Osteoblast (primary cell): ENCODE data around the gene TCF7L1. TPM values are rescaled to one million over a fixed set of nuclear protein-coding genes. Genes with fewer than 3 reads are reported as not detected.

Experiments
- DNase-seq: peaks from one replicate; pipeline ENCODE4 v3.0.0; 2011; ENCODE audit warnings: low spot score, mixed read lengths; ENCODE audit not compliant: insufficient read length; ENCODE audit errors: missing footprints
- H2AFZ ChIP-seq: 2 replicates; pipeline ENCODE4 v1.6.0; 2011; ENCODE audit warnings: mild to moderate bottlenecking, low read length
- H3K27ac ChIP-seq: 2 replicates; pipeline ENCODE4 v1.5.1; 2011; ENCODE audit warnings: mild to moderate bottlenecking, low read depth, low read length, moderate library complexity
- H3K27me3 ChIP-seq: 2 replicates; pipeline ENCODE4 v1.6.0; 2012; ENCODE audit warnings: mild to moderate bottlenecking, control low read depth, inconsistent platforms, low read length, moderate library complexity; ENCODE audit not compliant: insufficient read depth
- H3K36me3 ChIP-seq: 2 replicates; pipeline ENCODE4 v1.5.1; 2011; ENCODE audit warnings: mild to moderate bottlenecking, low read length, control low read depth, moderate library complexity; ENCODE audit not compliant: insufficient read depth
- H3K4me1 ChIP-seq: 2 replicates; pipeline ENCODE4 v1.5.1; 2011; ENCODE audit warnings: mild to moderate bottlenecking, low read length, control low read depth, moderate library complexity; ENCODE audit not compliant: insufficient read depth
- H3K4me2 ChIP-seq: 2 replicates; pipeline ENCODE4 v1.6.0; 2011; ENCODE audit warnings: mild to moderate bottlenecking, low read length; ENCODE audit not compliant: insufficient read depth
- H3K4me3 ChIP-seq: fragments of 200-600 bp; sonication (generic); 3 replicates; pipeline ENCODE4 v1.5.1; 2012; ENCODE audit warnings: mild to moderate bottlenecking, low read length, inconsistent platforms; ENCODE audit not compliant: insufficient read depth
- H3K79me2 ChIP-seq: 2 replicates; pipeline ENCODE4 v1.6.0; 2012; ENCODE audit warnings: mild to moderate bottlenecking, low read length, control low read depth, inconsistent platforms; ENCODE audit not compliant: insufficient read depth
- H3K9me3 ChIP-seq: 2 replicates; pipeline ENCODE4 v1.5.1; 2011; ENCODE audit warnings: low read depth, low read length, control low read depth
- H4K20me1 ChIP-seq: 2 replicates; pipeline ENCODE4 v1.6.0; 2012; ENCODE audit warnings: mild to moderate bottlenecking, low read length, control low read depth; ENCODE audit not compliant: insufficient read depth
- total RNA-seq: library from RNA; depleted of rRNA; stranded (reverse); fragments of >200 nt; gene quantifications from 2 replicates; pipeline ENCODE4 v1.2.3, GENCODE V29; 2012
- TF ChIP-seq, protein P1 (sequence below): IDR thresholded peaks from 2 replicates; pipeline ENCODE4 v1.5.1; 2011; ENCODE audit warnings: mild to moderate bottlenecking, low read depth, low read length, moderate library complexity; ENCODE audit errors: extremely low read depth

TCF7L1 gene
- total RNA-seq, 1 donor: 2.5 TPM

DNA sequence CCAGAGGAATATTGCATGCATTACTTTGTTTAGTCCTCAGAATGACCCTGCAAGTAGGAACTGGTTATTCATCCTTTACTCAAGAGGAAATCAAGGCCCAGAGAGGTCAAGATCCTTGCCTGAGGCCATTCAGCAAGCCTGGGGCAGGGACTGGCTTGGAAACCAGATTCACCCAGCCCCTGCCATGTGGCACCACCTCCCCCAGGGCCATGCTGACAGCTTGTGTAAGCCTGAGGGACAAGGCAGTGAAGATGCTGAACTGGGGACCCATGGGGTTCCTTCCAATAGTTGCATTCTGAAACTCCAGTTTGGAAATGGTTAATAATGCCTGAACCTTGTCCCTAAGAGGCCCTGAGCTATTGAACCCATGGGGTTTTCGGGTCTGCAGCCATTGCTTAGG, 24.2 kb downstream of the TCF7L1 start:
- H2AFZ ChIP-seq: no peak overlapping the region
- DNase-seq: no peak
- H3K4me2 ChIP-seq: no peak overlapping the region
- H3K27ac ChIP-seq: no peak overlapping the region
- TF ChIP-seq, protein P1, sequence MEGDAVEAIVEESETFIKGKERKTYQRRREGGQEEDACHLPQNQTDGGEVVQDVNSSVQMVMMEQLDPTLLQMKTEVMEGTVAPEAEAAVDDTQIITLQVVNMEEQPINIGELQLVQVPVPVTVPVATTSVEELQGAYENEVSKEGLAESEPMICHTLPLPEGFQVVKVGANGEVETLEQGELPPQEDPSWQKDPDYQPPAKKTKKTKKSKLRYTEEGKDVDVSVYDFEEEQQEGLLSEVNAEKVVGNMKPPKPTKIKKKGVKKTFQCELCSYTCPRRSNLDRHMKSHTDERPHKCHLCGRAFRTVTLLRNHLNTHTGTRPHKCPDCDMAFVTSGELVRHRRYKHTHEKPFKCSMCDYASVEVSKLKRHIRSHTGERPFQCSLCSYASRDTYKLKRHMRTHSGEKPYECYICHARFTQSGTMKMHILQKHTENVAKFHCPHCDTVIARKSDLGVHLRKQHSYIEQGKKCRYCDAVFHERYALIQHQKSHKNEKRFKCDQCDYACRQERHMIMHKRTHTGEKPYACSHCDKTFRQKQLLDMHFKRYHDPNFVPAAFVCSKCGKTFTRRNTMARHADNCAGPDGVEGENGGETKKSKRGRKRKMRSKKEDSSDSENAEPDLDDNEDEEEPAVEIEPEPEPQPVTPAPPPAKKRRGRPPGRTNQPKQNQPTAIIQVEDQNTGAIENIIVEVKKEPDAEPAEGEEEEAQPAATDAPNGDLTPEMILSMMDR: no peak
- no peaks in the 10 kb centered on the region for H3K36me3 ChIP-seq
- H3K79me2 ChIP-seq: peaks cover 85% of the 10 kb centered on the region
- no peak overlapping the region for H3K4me3 ChIP-seq
- H3K4me1 ChIP-seq: peaks cover 38% of the 10 kb centered on the region
- no peaks in the 10 kb centered on the region for H3K9me3 ChIP-seq
- no peaks in the 10 kb centered on the region for H3K27me3 ChIP-seq
- H4K20me1 ChIP-seq: peaks cover 63% of the 10 kb centered on the region

DNA sequence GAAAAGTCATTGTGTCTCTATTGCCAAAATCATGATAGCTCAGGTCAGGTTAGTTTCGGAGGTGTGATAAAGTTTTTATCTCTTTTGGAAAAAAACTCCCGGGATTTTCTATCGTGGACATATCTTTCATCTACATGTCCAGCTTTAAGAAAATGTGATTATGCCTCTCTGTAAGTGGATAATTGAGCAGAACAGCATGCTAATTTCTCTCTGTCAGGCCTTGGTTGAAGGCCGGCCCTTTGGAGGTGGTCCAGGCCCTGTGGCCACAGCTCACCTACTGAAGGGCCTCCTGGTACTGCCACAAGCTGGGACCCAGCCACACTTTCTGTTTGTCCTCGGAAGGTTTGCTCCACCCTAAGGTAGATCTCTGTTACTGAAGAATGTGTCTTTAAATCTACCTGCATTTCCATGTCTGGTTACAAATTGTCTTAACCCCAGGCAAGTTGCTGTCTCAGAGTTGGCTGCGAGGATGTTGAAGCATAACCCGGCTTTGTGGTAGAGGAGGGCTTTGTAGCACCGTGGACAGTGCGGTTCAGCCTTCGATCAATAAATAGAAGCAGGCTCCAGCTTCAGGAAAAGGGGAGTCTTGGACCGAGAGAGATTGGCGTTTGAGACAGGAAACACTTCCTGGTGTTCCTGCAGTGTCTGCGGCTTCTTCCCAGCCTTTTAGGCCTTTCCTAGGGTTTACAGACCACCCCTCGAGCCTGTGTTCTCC, 25.5 kb downstream of the TCF7L1 start:
- peaks cover 63% of the 10 kb centered on the region for H4K20me1 ChIP-seq
- TF ChIP-seq, protein P1: no peak

DNA sequence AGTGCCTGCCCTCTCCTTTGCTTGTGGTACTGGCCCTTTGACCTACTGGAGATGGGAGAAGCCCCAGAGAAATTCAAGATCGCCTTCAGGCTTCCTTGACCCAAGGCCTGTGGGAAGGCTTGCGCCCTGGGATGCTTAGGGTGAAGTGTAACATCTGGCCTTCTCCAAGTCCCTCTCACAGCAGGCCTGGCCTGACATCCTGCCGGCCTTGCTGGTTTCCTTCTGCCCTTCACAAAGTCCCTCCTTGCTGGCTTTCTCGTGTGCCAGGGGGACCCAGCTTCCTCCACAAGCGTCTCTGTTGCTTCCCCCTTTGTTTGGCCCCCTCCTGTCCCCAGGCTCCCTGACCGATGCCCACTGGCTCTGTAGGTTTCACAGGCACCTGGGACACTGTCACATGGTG, 26.4 kb downstream of the TCF7L1 start:
- Histone ChIP-seq H4K20me1 (peaks cover 57% of the 10 kb centered on the region), H3K4me2 (no peak overlapping the region)
- TF ChIP-seq, protein P1: no peak

More for the DNA sequence above, 25.5 kb downstream of the TCF7L1 start:
- Histone ChIP-seq H3K27me3 (no peaks in the 10 kb centered on the region), H3K4me1 (peaks cover 52% of the 10 kb centered on the region), H3K4me3 (no peak overlapping the region), H3K36me3 (no peaks in the 10 kb centered on the region), H3K79me2 (peaks cover 81% of the 10 kb centered on the region), H3K9me3 (no peaks in the 10 kb centered on the region), H3K4me2 (no peak overlapping the region), H3K27ac (no peak overlapping the region), H2AFZ (no peak overlapping the region)
- DNase-seq: no peak

DNA sequence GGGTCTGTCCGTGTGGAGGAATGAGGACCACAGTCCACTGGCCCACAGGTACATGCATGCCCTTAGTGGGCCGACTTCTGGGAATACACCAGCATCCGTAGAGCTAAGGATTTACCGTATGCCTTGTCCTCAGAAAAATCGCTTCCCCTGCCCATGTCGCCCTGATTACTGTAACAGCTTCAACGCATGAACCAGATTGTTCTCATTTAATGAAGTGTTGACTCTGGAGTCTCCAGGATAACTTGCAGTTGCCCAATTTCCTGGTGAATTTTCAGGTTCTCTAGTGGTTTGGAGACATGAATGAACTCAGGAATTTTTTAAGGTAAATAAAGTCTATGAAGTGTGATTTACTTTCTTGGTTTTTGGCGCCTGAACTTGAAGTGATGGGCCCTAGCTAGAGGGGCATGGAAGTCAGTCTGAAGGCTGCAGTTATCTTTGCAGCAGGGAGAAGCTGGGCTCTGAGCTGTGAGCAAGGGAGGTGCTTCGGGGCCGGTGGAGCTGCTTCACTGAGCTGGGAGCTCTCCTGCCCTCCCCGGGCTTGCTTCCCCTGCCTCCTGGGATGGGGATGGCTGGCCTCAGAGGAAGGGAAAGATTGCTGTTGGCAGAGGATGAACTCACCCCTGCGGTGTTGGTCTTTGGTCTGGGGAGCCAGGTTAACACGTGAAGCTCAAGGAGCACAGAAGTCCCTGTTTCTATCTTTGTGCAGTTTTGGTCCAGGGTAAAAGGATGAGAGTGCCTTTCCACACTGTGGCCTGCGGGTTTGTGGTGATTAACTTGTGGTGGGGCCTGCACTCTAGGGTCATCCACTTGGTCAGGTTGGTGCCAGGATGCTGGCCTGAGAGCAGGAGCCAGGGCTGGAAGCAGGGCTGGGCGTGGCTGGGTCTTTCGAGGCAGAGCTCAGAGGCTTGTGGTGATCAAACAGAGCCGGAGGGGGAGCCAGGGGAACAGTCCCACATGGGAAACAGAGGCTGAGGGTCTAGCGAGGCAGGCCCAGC, 28.1 kb downstream of the TCF7L1 start:
- Histone ChIP-seq H3K27ac (no peak overlapping the region), H3K4me3 (no peak overlapping the region), H3K9me3 (no peaks in the 10 kb centered on the region), H3K27me3 (no peaks in the 10 kb centered on the region), H3K36me3 (no peaks in the 10 kb centered on the region), H3K4me1 (peaks cover 44% of the 10 kb centered on the region), H2AFZ (no peak overlapping the region), H3K4me2 (no peak overlapping the region), H3K79me2 (peaks cover 80% of the 10 kb centered on the region), H4K20me1 (peaks cover 60% of the 10 kb centered on the region)
- TF ChIP-seq, protein P1: no peak
- DNase-seq: peak; percentile 85

More for the DNA sequence above, 26.4 kb downstream of the TCF7L1 start:
- Histone ChIP-seq H3K27me3 (no peaks in the 10 kb centered on the region), H3K4me1 (peaks cover 49% of the 10 kb centered on the region), H2AFZ (no peak overlapping the region), H3K79me2 (peaks cover 81% of the 10 kb centered on the region), H3K9me3 (no peaks in the 10 kb centered on the region), H3K27ac (no peak overlapping the region), H3K4me3 (no peak overlapping the region), H3K36me3 (no peaks in the 10 kb centered on the region)
- DNase-seq: no peak
